SH-SY5Y (cell line): ENCODE measurements around the gene GABPA.

Experiments used
- GATA2 ChIP-seq: IDR thresholded peaks from 2 replicates; pipeline ENCODE4 v1.6.1; 2011; ENCODE audit warnings: mild to moderate bottlenecking, low read depth, low read length
- GATA3 ChIP-seq: IDR thresholded peaks from 2 replicates; pipeline ENCODE4 v1.6.1; 2011; ENCODE audit warnings: low read depth, mild to moderate bottlenecking, low read length, moderate library complexity

DNA sequence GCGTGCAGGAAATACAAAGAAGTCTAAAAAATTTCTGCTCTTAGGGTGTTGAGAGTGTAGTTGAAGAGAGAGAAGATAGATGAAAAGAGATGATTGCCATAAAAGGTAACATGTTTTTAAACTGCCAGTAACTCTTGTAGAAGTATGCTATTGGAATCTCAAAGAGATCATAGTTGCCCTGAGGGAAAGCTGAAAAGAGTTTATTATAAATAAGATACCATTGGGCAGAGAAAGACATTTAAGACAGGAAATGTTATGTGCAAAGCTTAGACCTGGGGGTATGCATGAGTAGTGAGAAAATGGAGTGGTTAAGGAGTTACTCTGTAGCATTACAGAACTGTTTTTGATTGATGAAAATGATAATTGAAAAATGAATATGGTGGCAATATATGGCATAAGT, 17.6 kb downstream of the GABPA start:
- TF ChIP-seq GATA2 (no peak), GATA3 (no peak)
